ENCODE measurements around the gene LRRK2. TPM values are rescaled to one million over a fixed set of nuclear protein-coding genes. Genes with fewer than 3 reads are reported as not detected.

Gene LRRK2
- total and polyA plus RNA-seq, 2 experiments from 2014 or later: 0.24 TPM; not detected in 1

DNA sequence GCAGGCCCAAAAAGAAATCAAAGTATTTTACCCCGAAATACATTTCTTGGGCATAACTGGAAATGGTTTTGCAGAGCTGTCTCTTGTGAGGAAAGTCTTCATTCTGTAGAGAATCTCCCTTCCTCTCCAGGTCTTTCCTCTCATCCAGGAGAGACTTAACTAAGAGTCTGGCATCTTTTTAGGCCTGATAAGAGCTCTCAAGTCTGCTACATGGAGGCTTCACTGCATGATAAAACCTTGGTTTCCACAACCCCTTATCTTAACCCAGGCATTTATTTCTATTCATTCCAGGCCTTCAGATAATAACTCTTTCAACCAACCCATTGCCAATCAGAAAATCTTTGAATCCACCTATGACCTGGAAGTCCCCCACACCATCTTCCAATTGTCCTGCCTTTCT lies 41.1 kb upstream of the LRRK2 start:
- Histone ChIP-seq H4K20me1 (replicated peaks; ENCODE audit: insufficient read depth) (no peaks in the 10 kb centered on the region), H3K79me2 (replicated peaks; ENCODE audit: insufficient read depth) (no peaks in the 10 kb centered on the region), H3K36me3 (ENCODE audit: insufficient read depth) (no peaks in the 10 kb centered on the region), H3F3A (replicated peaks; ENCODE audit: low read depth) (no peaks in the 10 kb centered on the region), H3K4me1 (ENCODE audit: insufficient read depth) (no peaks in the 10 kb centered on the region), H2AFZ (no peak overlapping the region), H3K4me3 (no peak overlapping the region), H3K9me2 (ENCODE audit: insufficient read depth) (0 out of 2 replicates have a peak, but pooled peaks cover 6% of the 10 kb centered on the region), H3K27ac (ENCODE audit: low read depth) (no peak overlapping the region), H3K27me3 (ENCODE audit: insufficient read depth) (no peaks in the 10 kb centered on the region), H3K4me2 (no peak overlapping the region)
- Mint-ChIP-seq H3K27ac (no peak overlapping the region), H3K36me3 (ENCODE audit: low read depth) (peaks cover 23% of the 10 kb centered on the region; the same call in 2 of the 3 replicates), H3K4me1 (no peaks in the 10 kb centered on the region), H3K4me3 (no peak overlapping the region), H3K9me3 (peaks cover 25% of the 10 kb centered on the region), H3K27me3 (ENCODE audit: insufficient read depth, low read depth, poor library complexity) (no peaks in the 10 kb centered on the region)
- ATAC-seq: no peak
- DNase-seq (ENCODE audit: low spot score): no peak
- TF ChIP-seq JUNB (IDR thresholded peaks at IDR 0.05; ENCODE audit: unreplicated experiment) (no peak), CREB1 (CRISPR knock-in tag; IDR thresholded peaks at IDR 0.05; ENCODE audit: low read depth) (no peak), ZNF114 (CRISPR knock-in tag; IDR thresholded peaks at IDR 0.05) (no peak), STAT1 (IDR thresholded peaks at IDR 0.05; ENCODE audit: unreplicated experiment) (no peak), ZNF331 (CRISPR knock-in tag; IDR thresholded peaks at IDR 0.05; ENCODE audit: low read depth) (no peak), NANOG (IDR thresholded peaks at IDR 0.05; ENCODE audit: borderline replicate concordance) (no peak), POLR2AphosphoS5 (IDR thresholded peaks at IDR 0.05; ENCODE audit: low read depth) (no peak), EZH2 (IDR thresholded peaks at IDR 0.05; ENCODE audit: low read depth, unreplicated experiment) (no peak), EZH2phosphoT487 (IDR thresholded peaks at IDR 0.05; ENCODE audit: unreplicated experiment) (no peak)
- TF ChIP-seq, protein P1, sequence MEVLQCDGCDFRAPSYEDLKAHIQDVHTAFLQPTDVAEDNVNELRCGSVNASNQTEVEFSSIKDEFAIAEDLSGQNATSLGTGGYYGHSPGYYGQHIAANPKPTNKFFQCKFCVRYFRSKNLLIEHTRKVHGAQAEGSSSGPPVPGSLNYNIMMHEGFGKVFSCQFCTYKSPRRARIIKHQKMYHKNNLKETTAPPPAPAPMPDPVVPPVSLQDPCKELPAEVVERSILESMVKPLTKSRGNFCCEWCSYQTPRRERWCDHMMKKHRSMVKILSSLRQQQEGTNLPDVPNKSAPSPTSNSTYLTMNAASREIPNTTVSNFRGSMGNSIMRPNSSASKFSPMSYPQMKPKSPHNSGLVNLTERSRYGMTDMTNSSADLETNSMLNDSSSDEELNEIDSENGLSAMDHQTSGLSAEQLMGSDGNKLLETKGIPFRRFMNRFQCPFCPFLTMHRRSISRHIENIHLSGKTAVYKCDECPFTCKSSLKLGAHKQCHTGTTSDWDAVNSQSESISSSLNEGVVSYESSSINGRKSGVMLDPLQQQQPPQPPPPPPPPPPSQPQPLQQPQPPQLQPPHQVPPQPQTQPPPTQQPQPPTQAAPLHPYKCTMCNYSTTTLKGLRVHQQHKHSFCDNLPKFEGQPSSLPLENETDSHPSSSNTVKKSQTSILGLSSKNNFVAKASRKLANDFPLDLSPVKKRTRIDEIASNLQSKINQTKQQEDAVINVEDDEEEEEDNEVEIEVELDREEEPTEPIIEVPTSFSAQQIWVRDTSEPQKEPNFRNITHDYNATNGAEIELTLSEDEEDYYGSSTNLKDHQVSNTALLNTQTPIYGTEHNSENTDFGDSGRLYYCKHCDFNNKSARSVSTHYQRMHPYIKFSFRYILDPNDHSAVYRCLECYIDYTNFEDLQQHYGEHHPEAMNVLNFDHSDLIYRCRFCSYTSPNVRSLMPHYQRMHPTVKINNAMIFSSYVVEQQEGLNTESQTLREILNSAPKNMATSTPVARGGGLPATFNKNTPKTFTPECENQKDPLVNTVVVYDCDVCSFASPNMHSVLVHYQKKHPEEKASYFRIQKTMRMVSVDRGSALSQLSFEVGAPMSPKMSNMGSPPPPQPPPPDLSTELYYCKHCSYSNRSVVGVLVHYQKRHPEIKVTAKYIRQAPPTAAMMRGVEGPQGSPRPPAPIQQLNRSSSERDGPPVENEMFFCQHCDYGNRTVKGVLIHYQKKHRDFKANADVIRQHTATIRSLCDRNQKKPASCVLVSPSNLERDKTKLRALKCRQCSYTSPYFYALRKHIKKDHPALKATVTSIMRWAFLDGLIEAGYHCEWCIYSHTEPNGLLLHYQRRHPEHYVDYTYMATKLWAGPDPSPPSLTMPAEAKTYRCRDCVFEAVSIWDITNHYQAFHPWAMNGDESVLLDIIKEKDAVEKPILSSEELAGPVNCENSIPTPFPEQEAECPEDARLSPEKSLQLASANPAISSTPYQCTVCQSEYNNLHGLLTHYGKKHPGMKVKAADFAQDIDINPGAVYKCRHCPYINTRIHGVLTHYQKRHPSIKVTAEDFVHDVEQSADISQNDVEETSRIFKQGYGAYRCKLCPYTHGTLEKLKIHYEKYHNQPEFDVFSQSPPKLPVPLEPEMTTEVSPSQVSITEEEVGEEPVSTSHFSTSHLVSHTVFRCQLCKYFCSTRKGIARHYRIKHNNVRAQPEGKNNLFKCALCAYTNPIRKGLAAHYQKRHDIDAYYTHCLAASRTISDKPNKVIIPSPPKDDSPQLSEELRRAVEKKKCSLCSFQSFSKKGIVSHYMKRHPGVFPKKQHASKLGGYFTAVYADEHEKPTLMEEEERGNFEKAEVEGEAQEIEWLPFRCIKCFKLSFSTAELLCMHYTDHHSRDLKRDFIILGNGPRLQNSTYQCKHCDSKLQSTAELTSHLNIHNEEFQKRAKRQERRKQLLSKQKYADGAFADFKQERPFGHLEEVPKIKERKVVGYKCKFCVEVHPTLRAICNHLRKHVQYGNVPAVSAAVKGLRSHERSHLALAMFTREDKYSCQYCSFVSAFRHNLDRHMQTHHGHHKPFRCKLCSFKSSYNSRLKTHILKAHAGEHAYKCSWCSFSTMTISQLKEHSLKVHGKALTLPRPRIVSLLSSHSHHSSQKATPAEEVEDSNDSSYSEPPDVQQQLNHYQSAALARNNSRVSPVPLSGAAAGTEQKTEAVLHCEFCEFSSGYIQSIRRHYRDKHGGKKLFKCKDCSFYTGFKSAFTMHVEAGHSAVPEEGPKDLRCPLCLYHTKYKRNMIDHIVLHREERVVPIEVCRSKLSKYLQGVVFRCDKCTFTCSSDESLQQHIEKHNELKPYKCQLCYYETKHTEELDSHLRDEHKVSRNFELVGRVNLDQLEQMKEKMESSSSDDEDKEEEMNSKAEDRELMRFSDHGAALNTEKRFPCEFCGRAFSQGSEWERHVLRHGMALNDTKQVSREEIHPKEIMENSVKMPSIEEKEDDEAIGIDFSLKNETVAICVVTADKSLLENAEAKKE (CRISPR knock-in tag; IDR thresholded peaks at IDR 0.05): no peak
- TF ChIP-seq, protein P2, sequence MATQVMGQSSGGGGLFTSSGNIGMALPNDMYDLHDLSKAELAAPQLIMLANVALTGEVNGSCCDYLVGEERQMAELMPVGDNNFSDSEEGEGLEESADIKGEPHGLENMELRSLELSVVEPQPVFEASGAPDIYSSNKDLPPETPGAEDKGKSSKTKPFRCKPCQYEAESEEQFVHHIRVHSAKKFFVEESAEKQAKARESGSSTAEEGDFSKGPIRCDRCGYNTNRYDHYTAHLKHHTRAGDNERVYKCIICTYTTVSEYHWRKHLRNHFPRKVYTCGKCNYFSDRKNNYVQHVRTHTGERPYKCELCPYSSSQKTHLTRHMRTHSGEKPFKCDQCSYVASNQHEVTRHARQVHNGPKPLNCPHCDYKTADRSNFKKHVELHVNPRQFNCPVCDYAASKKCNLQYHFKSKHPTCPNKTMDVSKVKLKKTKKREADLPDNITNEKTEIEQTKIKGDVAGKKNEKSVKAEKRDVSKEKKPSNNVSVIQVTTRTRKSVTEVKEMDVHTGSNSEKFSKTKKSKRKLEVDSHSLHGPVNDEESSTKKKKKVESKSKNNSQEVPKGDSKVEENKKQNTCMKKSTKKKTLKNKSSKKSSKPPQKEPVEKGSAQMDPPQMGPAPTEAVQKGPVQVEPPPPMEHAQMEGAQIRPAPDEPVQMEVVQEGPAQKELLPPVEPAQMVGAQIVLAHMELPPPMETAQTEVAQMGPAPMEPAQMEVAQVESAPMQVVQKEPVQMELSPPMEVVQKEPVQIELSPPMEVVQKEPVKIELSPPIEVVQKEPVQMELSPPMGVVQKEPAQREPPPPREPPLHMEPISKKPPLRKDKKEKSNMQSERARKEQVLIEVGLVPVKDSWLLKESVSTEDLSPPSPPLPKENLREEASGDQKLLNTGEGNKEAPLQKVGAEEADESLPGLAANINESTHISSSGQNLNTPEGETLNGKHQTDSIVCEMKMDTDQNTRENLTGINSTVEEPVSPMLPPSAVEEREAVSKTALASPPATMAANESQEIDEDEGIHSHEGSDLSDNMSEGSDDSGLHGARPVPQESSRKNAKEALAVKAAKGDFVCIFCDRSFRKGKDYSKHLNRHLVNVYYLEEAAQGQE (IDR thresholded peaks at IDR 0.05; ENCODE audit: unreplicated experiment): no peak
- TF ChIP-seq, protein P3, sequence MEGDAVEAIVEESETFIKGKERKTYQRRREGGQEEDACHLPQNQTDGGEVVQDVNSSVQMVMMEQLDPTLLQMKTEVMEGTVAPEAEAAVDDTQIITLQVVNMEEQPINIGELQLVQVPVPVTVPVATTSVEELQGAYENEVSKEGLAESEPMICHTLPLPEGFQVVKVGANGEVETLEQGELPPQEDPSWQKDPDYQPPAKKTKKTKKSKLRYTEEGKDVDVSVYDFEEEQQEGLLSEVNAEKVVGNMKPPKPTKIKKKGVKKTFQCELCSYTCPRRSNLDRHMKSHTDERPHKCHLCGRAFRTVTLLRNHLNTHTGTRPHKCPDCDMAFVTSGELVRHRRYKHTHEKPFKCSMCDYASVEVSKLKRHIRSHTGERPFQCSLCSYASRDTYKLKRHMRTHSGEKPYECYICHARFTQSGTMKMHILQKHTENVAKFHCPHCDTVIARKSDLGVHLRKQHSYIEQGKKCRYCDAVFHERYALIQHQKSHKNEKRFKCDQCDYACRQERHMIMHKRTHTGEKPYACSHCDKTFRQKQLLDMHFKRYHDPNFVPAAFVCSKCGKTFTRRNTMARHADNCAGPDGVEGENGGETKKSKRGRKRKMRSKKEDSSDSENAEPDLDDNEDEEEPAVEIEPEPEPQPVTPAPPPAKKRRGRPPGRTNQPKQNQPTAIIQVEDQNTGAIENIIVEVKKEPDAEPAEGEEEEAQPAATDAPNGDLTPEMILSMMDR (conservative IDR thresholded peaks at IDR 0.05; ENCODE audit: low read depth in 2 of 2): no peak
- TF ChIP-seq, protein P4, sequence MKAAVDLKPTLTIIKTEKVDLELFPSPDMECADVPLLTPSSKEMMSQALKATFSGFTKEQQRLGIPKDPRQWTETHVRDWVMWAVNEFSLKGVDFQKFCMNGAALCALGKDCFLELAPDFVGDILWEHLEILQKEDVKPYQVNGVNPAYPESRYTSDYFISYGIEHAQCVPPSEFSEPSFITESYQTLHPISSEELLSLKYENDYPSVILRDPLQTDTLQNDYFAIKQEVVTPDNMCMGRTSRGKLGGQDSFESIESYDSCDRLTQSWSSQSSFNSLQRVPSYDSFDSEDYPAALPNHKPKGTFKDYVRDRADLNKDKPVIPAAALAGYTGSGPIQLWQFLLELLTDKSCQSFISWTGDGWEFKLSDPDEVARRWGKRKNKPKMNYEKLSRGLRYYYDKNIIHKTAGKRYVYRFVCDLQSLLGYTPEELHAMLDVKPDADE (IDR thresholded peaks at IDR 0.05): no peak

Measured in GM23338 (cell line).